NOMO-1 treated with dmso at 0.1 percent for 144 hours (cell line): ENCODE data around the gene ANXA2R.
"Not testable (repeated sequence)": the region's sequence is repeated elsewhere in the genome, so short reads cannot be mapped to it uniquely, and the experiment has no call there.

Source experiments
- DNase-seq: peaks from one replicate; lab custom pipeline; 2025; ENCODE audit not compliant: unreplicated experiment; lab: John Stamatoyannopoulos, UW

ANXA2R gene

DNA sequence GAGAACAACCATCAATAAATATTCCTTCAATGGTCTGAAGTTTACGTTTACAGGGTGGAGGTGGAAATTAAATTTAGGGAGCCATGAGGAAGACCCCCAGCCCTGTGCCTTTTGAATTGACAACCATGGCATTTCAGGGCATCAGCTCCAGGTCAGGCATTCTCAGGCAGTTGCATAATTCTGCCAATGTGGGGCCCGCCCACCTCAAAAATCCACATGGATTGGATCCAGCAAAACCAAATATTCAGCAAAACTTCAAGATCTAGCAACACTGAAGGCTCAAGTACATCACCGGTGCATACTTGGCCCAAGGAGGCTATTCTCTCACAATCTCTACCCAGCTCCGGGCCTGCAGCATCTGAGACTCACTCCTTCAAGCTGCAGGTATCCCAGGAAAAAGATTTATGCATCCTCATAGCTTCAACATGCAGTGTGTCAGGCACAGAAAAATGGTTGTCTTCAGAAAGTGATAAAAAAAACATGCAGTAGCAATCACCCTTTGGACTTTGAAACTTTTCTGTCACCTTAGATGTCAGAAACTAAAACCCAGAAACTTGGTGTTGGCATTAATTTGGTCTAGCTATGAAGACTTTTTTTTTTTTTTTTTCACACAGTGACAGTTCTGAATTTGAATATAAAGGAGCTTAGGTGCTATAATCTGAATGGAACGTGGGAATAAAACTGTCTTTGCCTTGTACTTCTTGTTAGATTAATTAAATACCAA, 21.4 kb upstream of the ANXA2R start:
- DNase-seq, result no peak

DNA sequence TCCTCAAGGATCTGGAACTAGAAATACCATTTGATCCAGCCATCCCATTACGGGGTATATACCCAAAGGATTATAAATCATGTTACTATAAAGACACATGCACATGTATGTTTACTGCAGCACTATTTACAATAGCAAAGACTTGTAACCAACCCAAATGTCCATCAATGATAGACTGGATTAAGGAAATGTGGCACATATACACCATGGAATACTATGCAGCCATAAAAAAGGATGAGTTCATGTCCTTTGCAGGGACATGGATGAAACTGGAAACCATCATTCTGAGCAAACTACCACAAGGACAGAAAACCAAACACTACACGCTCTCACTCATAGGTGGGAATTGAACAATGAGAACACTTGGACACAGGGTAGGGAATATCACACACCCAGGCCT, 19.9 kb upstream of the ANXA2R start:
- DNase-seq, result not testable (repeated sequence)

GRCh38 chr5:43055098-43055497, 15.0 kb upstream of the ANXA2R start:
- DNase-seq, result not testable (repeated sequence)

DNA sequence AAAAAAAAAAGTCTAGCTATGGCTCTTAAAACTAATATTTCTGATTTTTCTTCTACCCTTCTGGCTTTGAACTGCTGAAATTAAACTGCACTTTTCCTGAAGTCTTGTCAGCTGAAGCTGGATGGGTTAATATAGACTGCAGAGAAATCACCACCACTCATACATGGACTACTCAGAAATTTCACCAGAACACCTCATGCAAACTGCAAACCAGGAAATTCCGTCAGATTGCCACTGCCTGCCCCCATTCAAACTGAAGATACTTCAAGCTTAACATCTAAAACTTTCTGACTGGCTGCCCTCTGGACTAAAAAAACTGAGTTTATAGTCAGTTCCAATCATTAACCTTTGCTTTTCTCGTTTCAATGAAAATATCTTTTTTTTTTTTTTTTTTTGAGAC, 11.6 kb upstream of the ANXA2R start:
- DNase-seq, result no peak

DNA sequence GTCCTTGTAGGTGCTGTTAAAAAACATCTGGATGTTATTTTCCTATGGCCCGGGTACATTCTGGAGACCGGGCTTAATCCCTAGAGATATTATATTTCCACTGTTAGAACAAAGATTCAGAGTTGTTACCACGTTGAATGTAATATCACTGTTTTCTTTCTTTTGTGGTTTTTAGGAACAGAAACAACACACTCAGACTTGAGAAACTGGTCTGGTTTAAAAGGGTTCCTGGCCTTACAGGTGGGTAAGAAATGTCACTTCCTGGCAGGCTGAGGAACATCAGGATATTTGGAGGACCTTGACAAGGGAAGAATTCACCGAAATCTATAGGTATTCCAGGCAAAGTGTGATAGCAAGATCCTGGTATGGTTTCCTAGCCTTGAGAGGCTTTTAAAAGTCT, 10.3 kb upstream of the ANXA2R start:
- DNase-seq, result no peak

DNA sequence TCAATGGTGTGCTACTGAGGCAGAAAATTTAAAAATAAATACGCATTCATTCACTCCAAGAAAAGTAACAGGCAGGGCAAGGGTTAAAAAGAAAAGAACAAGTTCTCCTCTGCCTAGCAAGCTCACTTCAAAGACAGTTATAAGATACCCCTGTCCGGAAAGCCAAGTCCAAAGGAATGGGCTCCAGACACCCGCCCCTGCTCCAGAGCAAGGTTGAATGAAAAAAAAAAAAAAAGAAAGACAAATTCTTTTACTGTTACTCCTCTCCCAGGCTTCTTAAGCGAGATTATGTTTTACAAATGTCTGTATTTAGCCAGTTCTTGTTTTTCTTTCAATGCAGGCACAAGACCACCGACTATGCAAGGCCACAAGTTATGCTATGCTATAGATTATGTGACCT, 9.1 kb upstream of the ANXA2R start:
- DNase-seq, result no peak

DNA sequence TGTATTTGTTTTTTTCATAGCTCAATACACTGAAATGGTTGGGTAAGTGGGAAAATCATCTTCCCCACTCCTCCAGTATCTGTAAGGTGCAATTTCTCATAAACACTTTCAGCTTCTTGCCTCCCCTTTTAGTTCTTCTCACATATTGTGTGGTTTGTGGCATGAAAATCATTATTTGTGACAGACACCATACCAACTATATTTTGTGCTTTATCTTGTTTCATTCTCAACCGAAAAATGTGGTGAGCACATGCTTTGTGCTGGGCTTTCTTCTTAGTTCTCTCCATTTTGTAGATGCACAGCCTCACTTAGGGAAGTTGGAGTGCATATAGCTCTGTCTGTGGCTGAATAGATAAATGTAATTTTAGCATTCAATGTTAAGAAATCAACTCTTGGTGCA, 6.4 kb upstream of the ANXA2R start:
- no peak for DNase-seq

DNA sequence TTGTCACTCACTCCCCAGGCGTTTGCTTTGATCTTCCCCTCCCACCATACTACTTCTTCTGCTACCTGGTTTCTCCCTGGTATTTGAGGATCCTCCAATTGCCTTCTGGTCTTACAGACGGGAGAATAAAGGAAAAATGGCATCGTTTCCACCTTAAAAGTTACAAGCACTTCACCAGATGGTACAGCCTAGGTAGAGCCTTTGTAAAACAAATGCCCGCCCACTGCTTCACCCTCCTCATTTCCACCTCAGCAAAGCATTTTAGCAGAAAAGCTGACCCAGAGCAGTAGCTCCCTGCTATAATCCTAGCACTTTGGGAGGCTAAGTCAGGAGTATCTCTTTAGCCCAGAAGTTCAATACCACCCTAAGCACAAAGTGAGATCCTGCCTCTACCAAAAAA, 5.1 kb upstream of the ANXA2R start:
- DNase-seq, result no peak

DNA sequence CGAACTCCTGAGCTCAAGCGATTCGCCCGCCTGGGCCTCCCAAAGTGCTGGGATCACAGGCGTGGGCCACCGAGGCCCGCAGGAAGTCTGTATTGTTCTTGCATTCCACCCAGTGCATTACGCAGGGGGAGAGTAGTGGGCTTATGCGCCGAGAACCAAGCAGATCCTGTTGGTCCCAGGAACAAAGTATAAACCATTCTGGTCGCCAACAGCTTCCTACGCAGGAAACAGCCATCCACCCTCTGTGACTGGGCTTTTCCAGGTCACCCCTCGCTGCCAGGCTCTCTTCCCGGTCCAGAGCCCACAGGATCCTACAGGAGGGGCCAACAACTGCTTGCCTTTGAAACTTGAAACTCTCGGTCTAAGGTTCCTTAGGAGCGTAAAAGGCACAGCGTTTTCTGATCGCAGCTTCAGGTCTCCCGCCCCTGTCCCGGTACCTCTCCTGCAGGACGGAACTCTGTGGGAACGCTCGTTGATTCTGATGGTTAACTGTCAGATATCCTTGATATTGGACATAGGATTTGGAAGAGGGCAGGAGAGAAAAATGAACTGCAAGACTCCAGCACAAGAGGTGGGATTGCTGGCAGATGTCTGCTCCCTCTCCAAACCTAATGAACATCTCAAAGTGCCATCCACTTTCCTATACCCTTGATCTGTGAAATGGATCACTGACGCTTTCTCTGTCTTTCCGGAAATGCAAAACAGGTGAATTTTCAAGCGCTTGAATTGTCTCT, 4.2 kb upstream of the ANXA2R start:
- no peak for DNase-seq

GRCh38 chr5:43043400-43043756, 3.3 kb upstream of the ANXA2R start:
- DNase-seq, result no peak

- DNase-seq, result peak; percentile 96
These were observed 2.7 kb upstream of the ANXA2R start for GRCh38 chr5:43042626-43043399.

GRCh38 chr5:43042176-43042625, 2.1 kb upstream of the ANXA2R start:
- peak; percentile 97 for DNase-seq

- peak; percentile 90 for DNase-seq
These were observed 1.6 kb upstream of the ANXA2R start for GRCh38 chr5:43041669-43042175.

GRCh38 chr5:43041110-43041668, 1.1 kb upstream of the ANXA2R start:
- DNase-seq, result no peak

GRCh38 chr5:43039471-43040286, 440 bp downstream of the ANXA2R start:
- DNase-seq, result peak; percentile 82

GRCh38 chr5:43039152-43039470, 1.0 kb downstream of the ANXA2R start:
- DNase-seq, result no peak

DNA sequence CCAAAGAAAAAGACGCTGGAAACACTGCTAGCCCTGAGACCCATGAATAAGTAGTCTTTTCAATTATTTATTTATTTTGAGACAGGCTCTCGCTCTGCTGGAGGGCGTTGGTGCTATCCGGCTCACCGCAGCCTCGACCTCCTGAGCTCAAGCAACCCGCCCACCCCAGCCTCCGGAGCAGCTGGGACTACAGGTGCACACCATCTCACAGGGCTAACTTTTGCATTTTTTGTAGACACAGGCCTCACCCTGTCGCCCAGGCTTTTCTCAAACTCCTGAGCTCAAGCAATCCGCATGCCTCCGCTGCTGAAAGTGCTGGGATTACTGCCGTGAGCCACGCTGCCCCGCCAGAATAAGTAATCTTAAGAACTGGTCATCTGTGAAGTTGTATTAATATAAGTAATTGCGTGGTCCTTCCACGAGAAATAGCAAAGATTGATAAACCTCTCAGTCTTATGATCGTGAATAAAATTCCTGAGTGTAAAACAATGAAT, 1.6 kb downstream of the ANXA2R start:
- peak; percentile 43 for DNase-seq

DNA sequence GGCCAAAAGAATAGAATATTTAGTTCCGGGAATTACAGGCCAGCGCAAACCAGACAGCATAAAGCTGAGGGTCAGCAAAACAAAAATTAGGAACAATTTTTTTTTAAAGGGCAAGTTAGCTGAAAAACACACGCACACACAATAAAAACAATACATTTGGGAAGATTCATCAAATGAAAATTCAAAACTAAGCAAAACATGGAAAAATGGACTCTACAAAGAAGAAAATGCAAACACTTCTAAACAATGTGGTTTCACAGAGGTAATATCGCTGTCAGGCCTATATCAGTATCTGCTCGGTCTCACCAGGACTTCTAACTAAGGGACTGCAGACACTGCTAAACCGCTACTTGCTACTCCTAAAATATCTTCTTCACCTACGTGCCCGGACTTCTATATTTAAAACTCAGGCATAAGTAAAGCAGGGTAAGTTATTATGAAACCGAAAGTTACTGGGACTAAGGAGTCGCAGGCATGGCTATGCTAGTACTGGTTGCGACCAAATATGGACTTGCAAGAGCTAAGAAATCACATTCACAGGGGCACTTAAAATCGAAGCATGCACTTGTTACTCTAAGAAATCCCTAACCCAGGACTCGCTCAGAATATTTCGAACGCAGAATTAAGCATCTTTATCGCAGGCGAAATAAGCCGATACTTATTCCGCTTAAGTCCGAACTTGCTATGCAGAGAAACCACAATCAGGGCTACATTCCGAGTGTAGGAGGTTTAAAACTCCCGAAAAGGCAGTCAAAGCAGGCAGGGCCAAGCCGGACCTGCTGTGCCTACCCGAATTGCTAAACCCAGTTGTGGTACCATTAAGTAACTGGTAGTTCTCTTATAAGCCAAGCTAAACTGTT, 2.3 kb downstream of the ANXA2R start:
- DNase-seq, result peak; percentile 88

DNA sequence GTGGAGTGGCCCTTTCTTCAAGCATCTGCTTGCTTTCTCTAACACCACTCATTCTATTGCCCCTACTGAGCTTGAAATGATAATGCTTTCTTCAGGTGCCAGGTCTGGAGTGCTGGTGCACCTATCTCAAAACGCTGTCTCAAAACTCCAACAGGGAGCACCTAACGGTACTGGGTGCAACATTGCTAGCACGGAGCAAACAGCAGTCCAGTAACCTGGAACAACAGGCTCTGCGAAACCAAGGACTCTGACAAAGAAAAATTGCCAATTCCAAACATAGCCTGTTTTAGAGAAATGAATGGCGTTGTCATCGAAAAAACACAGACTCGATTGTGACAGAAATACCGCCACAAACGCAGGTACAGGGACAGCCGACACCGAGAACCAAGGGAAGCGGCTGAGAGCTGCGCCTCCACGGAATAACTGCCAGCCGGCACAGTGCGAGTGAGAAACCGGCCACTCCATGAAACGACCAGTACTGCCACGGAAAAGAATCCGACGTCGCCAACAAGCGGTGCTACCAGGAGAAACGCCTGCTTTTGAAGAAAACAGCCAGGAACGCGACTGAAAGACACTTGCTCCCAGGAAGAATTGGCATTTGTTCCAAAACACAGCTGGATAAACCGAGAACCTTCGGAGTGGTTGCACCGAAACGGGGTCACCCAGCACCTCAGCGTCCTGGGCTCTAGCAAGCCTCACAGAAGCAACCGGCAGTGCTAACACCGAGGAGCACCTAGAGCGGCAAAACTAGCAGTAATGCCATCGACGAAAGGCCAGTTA, 3.1 kb downstream of the ANXA2R start:
- DNase-seq, result peak; percentile 57
